ENCODE measurements around the gene WRAP73. TPM values are rescaled to one million over a fixed set of nuclear protein-coding genes. Genes with fewer than 3 reads are reported as not detected.

Gene WRAP73
- total RNA-seq, 1 experiment from 2014 or later: 51.4 TPM

DNA sequence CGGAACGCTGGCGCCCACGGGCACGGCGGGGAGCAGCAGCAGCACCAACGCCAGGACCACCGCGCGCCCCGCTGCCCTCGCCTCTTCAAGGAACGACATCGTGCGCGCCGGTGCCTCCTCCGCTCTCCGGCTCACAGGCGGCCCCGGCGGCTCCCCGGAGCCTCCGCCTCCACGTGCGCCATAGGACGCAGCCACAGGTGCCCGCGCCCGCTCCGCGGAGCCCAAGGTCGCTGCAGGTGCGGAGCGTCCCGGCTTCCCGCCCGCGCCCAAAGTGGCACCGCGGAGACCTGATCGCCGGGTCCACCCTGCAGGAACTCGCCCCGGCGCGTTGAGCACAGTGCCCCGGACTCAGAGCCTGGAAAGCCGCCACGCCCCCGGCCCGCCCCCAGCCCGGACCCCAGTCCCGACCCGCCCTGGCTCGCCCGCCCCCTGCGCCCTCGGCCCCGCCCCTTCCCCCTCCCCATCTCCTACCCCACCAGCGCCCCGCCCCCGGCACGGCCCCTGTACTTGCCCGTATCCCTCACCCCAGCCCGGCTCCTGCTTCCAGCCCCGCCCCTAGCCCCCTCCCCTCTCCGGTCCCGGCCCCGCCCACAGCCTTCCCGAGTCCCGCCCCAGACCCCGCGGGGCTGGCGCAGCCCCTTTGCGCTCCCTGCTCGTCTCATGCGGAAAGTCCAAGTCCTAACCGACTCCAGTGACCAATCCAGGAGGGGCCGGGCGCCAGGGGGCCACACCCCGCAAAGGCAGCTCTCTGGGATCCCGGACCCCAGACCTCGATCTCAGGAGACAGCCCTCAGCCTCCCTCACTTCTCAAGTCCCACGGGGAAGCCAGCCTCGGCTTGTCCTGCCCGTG, 38.5 kb downstream of the WRAP73 start, which contains the start of gene MEGF6:
TSS of gene MEGF6 (minus strand) at position 339 of the 850 bp plus-strand sequence. CDS start at position 99, 240 bp downstream.
- H3K9me2 ChIP-seq (ENCODE audit: insufficient read depth): no peaks in the 10 kb centered on the region
- no peaks in the 10 kb centered on the region for H3K79me2 ChIP-seq (ENCODE audit: insufficient read depth, low read length)
- no peaks in the 10 kb centered on the region for H3K27me3 ChIP-seq (ENCODE audit: insufficient read depth, low read length)
- intact Hi-C loops (cut with micrococcal nuclease): loop anchor here (1.0 kb wide), 1 partner anchor 23 kb away; no protein-coding TSS in a partner anchor
- H3K36me3 ChIP-seq (ENCODE audit: control insufficient read depth in 1 of 2, insufficient read depth in 2 of 2, low read length in 2 of 2): no peaks in the 10 kb centered on the region
- no peaks in the 10 kb centered on the region for H4K20me1 ChIP-seq (ENCODE audit: insufficient read depth)
- ATAC-seq: peak; percentile 78
- RAD21 ChIA-PET (ENCODE audit: low non-redundant PET in 1 of 2, low total read pairs in 2 of 2, uncharacterized antibody in 2 of 2, unreplicated experiment in 2 of 2): no interaction called here
- peak; percentile 69 for DNase-seq (ENCODE audit: low read depth, low spot score)
- peak within 1 kb of the TSS; percentile 58 to 72 for H3K4me3 ChIP-seq (replicated peaks in 1 of 2; ENCODE audit: low read depth in 1 of 2, low read length in 2 of 2)
- CTCF ChIA-PET: no interaction called here
- H3K9me3 ChIP-seq (ENCODE audit: control insufficient read depth in 1 of 2, insufficient read depth in 1 of 2, low read depth in 1 of 2, low read length in 2 of 2): no peaks in the 10 kb centered on the region
- BruUV-seq (replicated peaks): no TSS peak
- H3K4me2 ChIP-seq (ENCODE audit: low read length): peak within 1 kb of the TSS; percentile 98
- H3K9ac ChIP-seq (ENCODE audit: low read length): peak within 1 kb of the TSS; percentile 73
- H2AFZ ChIP-seq (ENCODE audit: low read depth, low read length, poor library complexity, severe bottlenecking): peak within 1 kb of the TSS; percentile 35
- peak within 1 kb of the TSS; percentile 62; the same call in 1 of the 2 replicates for H3K27ac ChIP-seq (ENCODE audit: low read depth, low read length)
- POLR2A ChIA-PET: no interaction called here
- H3K4me1 ChIP-seq (ENCODE audit: control insufficient read depth in 1 of 2, insufficient read depth in 2 of 2, low read length in 2 of 2): peaks cover 39 to 53% of the 10 kb centered on the region in 2 experiments
- TF ChIP-seq, protein P1, sequence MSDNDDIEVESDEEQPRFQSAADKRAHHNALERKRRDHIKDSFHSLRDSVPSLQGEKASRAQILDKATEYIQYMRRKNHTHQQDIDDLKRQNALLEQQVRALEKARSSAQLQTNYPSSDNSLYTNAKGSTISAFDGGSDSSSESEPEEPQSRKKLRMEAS (IDR thresholded peaks at IDR 0.05): no peak
- TF ChIP-seq RAD21 (IDR thresholded peaks at IDR 0.05; ENCODE audit: low read depth) (no peak), CBX3 (IDR thresholded peaks at IDR 0.05; ENCODE audit: low read depth) (no peak), EZH2phosphoT487 (IDR thresholded peaks at IDR 0.05; ENCODE audit: borderline replicate concordance) (no peak), JUND (IDR thresholded peaks at IDR 0.05) (no peak), EZH2 (IDR thresholded peaks at IDR 0.05) (no peak), POLR2A (IDR thresholded peaks at IDR 0.05; ENCODE audit: borderline replicate concordance, extremely low read depth, insufficient read depth, insufficient read length) (no peak), POLR2AphosphoS5 (IDR thresholded peaks at IDR 0.05; ENCODE audit: low read depth, low read length) (peak; percentile 66), FOSL1 (IDR thresholded peaks at IDR 0.05; ENCODE audit: low read depth) (no peak), ZFX (IDR thresholded peaks at IDR 0.05) (0 out of 2 replicates have a peak, but pooled peaks have one; percentile 28), CEBPB (IDR thresholded peaks at IDR 0.05; ENCODE audit: low read depth) (no peak), ELF1 (IDR thresholded peaks at IDR 0.05; ENCODE audit: borderline replicate concordance, low read depth) (no peak), SRF (IDR thresholded peaks at IDR 0.05; ENCODE audit: low read depth) (no peak)
- TF ChIP-seq, protein P2, sequence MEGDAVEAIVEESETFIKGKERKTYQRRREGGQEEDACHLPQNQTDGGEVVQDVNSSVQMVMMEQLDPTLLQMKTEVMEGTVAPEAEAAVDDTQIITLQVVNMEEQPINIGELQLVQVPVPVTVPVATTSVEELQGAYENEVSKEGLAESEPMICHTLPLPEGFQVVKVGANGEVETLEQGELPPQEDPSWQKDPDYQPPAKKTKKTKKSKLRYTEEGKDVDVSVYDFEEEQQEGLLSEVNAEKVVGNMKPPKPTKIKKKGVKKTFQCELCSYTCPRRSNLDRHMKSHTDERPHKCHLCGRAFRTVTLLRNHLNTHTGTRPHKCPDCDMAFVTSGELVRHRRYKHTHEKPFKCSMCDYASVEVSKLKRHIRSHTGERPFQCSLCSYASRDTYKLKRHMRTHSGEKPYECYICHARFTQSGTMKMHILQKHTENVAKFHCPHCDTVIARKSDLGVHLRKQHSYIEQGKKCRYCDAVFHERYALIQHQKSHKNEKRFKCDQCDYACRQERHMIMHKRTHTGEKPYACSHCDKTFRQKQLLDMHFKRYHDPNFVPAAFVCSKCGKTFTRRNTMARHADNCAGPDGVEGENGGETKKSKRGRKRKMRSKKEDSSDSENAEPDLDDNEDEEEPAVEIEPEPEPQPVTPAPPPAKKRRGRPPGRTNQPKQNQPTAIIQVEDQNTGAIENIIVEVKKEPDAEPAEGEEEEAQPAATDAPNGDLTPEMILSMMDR (IDR thresholded peaks at IDR 0.05 in 2 of 3, conservative IDR thresholded peaks at IDR 0.05 in 1 of 3; ENCODE audit: borderline replicate concordance in 1 of 3, insufficient read depth in 1 of 3, low read depth in 2 of 3, low read length in 2 of 3): no peak
- TF ChIP-seq, protein P3, sequence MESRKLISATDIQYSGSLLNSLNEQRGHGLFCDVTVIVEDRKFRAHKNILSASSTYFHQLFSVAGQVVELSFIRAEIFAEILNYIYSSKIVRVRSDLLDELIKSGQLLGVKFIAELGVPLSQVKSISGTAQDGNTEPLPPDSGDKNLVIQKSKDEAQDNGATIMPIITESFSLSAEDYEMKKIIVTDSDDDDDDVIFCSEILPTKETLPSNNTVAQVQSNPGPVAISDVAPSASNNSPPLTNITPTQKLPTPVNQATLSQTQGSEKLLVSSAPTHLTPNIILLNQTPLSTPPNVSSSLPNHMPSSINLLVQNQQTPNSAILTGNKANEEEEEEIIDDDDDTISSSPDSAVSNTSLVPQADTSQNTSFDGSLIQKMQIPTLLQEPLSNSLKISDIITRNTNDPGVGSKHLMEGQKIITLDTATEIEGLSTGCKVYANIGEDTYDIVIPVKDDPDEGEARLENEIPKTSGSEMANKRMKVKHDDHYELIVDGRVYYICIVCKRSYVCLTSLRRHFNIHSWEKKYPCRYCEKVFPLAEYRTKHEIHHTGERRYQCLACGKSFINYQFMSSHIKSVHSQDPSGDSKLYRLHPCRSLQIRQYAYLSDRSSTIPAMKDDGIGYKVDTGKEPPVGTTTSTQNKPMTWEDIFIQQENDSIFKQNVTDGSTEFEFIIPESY (IDR thresholded peaks at IDR 0.05; ENCODE audit: extremely low read depth, insufficient replicate concordance, low read length): no peak
- TF ChIP-seq, protein P4, sequence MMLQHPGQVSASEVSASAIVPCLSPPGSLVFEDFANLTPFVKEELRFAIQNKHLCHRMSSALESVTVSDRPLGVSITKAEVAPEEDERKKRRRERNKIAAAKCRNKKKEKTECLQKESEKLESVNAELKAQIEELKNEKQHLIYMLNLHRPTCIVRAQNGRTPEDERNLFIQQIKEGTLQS (IDR thresholded peaks at IDR 0.05): no peak
